NB4 (cell line): ENCODE measurements around the gene FMO2.

ENCODE experiments used
- DNase-seq: peaks from one replicate; pipeline ENCODE4 v3.0.0; 2010; ENCODE audit warnings: low read depth
- H3K4me3 ChIP-seq: one replicate; pipeline ENCODE4 v1.5.1; 2011; ENCODE audit warnings: mild to moderate bottlenecking, low read depth, low read length, moderate library complexity
- MYC ChIP-seq: IDR thresholded peaks from 2 replicates; pipeline ENCODE4 v1.6.1; 2011; ENCODE audit warnings: low read depth, low read length
- POLR2A ChIP-seq: IDR thresholded peaks from 2 replicates; pipeline ENCODE4 v1.6.1; 2011; ENCODE audit warnings: mild to moderate bottlenecking; ENCODE audit not compliant: insufficient read length; ENCODE audit errors: extremely low read depth
- TF ChIP-seq, protein P1 (sequence below): IDR thresholded peaks from 2 replicates; pipeline ENCODE4 v1.6.1; 2011; ENCODE audit warnings: low read depth, low read length
- TF ChIP-seq, protein P2 (sequence below): IDR thresholded peaks from one replicate; pipeline ENCODE4 v1.5.1; 2012; ENCODE audit warnings: low read depth, low read length

FMO2 gene

DNA sequence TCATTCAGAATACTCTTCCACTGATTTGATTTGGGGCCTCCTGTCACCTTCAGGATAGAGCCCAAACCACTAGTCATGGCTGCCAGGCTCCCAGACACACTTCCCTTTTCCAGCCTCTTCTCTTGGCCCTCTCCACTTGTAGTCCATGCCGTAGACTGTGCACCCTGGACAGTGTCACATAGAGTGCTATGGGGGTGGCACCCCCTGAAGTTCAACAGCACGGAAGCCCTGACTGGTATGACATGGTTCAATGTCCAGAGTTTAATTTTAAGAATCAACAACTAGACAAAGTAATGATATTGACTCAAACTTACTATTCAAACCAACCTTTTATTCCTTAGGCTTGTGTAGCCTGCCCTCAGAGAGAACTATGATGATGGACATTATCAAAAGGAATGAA, 22.3 kb downstream of the FMO2 start:
- H3K4me3 ChIP-seq, result no peak overlapping the region
- no peak for TF ChIP-seq MYC
- DNase-seq, result no peak

DNA sequence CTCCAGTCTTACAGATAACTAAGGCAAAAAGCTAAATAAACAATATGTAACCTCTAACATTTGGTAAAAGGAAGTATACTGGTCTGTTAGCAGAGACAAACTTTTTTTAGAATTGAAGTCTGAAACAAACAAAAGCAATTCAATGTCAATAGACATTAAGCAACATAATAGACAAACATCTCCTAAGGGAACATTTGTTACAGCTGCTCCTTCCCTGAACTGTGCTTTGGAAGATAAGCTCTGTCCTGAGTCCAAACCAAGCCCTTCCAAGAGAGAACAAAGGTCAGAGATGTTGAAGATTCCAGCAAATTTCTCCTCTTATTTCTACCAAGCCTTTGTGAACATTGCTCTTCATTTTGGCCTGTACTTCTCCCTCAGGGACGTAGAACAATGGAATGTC, 25.3 kb downstream of the FMO2 start:
- TF ChIP-seq, protein P1, sequence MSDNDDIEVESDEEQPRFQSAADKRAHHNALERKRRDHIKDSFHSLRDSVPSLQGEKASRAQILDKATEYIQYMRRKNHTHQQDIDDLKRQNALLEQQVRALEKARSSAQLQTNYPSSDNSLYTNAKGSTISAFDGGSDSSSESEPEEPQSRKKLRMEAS, result no peak
- TF ChIP-seq, protein P2, sequence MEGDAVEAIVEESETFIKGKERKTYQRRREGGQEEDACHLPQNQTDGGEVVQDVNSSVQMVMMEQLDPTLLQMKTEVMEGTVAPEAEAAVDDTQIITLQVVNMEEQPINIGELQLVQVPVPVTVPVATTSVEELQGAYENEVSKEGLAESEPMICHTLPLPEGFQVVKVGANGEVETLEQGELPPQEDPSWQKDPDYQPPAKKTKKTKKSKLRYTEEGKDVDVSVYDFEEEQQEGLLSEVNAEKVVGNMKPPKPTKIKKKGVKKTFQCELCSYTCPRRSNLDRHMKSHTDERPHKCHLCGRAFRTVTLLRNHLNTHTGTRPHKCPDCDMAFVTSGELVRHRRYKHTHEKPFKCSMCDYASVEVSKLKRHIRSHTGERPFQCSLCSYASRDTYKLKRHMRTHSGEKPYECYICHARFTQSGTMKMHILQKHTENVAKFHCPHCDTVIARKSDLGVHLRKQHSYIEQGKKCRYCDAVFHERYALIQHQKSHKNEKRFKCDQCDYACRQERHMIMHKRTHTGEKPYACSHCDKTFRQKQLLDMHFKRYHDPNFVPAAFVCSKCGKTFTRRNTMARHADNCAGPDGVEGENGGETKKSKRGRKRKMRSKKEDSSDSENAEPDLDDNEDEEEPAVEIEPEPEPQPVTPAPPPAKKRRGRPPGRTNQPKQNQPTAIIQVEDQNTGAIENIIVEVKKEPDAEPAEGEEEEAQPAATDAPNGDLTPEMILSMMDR, result no peak
- TF ChIP-seq POLR2A (no peak), MYC (no peak)
- no peak overlapping the region for H3K4me3 ChIP-seq

DNA sequence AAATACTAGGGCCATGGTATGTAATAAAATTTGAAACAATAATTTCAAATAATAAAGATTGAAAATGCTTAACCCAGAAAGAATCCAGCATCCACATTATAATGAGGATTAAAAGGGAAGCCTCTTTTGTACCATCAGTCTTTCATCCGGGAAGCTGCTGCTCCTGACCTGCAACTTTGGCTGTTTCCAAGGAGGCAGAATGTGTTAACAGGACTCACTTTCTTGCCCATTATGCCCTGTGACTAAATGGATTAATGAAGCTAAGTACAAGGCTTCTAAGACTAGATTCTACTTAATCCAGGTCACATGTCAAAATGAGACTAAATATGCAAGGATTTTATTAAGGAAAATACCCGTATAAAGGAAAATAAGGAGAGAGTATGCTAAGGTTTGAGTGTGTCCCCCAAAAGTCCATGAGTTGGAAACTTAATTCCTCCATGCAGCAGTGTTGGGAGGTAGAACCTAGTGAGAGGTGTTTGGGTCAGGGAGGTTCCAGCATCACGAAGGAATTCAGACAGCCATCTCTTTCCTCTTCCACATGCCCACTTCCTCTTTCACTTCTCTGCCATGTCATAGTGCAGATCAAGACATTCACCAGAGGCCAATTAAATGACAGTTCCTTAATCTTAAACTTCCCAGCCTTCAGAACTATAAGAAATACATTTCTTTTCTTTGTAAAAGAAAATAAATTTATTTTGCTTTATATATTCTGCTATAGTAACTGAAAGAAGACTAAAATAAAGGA, 27.7 kb downstream of the FMO2 start:
- TF ChIP-seq, protein P1, result no peak
- no peak for TF ChIP-seq MYC
- TF ChIP-seq POLR2A, result no peak
- TF ChIP-seq, protein P2, result no peak

More for the DNA sequence above, 25.3 kb downstream of the FMO2 start:
- DNase-seq, result no peak

DNA sequence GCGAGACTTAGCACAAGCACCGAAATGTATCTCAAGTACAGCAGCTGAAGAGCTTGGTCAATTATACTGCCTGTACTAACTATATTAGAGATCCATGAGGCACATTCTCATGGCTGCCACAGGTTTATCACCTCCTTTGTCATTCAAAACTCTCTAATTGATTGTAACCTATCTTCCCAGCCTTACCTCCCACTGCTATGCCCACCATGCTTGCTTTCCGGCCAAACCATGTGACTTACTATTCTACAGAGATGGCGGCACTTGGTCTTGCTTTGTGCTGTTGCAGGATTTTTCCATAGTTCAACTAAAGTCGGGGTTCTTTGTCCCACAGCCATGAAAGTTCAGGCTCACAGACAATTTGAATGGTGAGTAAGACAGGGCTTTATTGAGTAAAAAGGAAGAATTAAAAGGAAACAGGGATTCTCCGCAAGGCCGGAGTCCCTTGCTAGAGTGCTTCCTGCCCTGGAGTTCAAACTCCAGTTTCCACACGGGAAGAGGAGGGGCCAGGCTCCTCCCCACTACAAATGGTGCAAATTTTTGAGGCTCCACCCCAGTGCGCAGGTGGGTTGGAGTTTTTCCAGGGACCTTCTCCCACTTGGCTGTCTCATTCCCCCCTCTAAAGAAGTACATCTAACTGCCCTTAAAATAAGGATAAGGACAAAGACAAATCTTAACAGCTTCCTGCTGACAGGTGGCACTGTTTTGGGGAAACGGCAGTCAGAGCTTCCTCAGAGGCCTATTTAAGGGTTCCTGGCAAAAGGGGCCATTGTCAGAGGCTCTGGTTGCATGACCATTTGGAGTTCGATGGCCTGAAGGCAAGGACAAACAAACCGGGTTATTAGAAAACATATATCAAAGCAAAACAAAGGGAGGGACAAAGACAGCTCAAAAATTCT, 28.7 kb downstream of the FMO2 start:
- no peak for DNase-seq
- no peak overlapping the region for H3K4me3 ChIP-seq
- TF ChIP-seq POLR2A (no peak), MYC (no peak)
- TF ChIP-seq, protein P2, result no peak
- TF ChIP-seq, protein P1, result no peak

More for the DNA sequence above, 27.7 kb downstream of the FMO2 start:
- H3K4me3 ChIP-seq, result no peak overlapping the region
- DNase-seq, result peak; percentile 44

DNA sequence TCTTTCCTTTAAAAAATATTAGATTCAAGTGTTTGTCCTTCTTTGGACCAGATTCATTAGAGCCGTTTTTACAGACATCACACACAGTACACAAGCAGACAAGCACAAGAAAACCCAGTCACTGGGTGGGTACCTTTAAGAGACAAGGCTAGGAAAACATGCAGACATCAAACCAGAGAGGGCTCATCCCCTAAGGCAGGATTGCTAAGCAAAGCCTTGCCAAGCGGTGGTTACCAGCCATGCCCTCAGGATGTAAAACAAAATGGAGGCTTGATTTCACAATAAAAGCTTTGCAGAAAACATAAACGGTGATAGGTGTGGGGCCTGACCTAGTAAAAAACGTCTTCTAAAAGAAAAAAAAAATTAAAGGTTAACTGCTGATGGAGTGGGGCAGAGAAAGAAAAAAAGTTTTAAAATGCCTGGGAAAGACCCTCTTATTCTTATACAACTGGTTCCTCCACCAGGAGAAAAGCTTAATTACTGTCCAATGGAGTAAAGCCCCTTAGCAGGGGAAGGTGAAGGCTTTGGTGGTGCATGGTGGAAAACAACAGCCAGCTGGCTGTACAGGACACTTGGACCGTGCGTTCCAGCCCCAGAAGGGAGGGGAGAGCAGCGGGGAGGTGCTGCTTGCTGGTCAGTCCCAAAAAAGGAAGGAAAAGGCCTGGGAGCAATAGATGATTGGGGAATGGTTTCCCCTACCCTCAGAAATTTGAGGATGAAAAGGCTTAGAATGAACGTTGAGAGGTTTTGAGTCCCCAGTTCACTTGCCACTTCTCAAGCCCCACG, 32.8 kb downstream of the FMO2 start:
- DNase-seq, result no peak
- no peak overlapping the region for H3K4me3 ChIP-seq
- TF ChIP-seq MYC (no peak), POLR2A (no peak)
- TF ChIP-seq, protein P2, result no peak
- TF ChIP-seq, protein P1, result no peak

DNA sequence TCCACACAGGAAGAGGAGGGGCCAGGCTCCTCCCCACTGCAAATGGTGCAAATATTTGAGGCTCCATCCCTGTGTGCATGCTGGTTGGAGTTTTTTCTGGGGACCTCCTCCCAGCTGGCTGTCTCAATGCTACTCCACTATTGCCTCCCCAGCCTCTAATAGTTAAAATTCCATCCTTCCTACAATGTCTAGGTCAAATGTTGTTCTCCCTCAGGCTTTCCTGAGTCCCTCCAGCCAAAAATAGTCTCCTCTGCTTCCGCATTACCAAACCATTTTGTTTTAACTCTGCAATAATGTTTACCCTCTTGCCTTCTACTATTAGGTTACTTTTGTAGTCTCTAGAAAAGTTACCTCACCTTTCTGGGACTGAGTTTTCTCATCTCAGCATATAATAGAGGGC, 33.6 kb downstream of the FMO2 start:
- DNase-seq, result no peak
- TF ChIP-seq POLR2A, result no peak
- TF ChIP-seq, protein P2, result no peak
- H3K4me3 ChIP-seq, result no peak overlapping the region
